H1 (cell line): ENCODE data around the gene GPSM3. TPM values are rescaled to one million over a fixed set of nuclear protein-coding genes. Genes with fewer than 3 reads are reported as not detected.
A peak's percentile ranks its signal among the peaks of the same experiment; 100 is the strongest.

ENCODE experiments used
- CTCF ChIA-PET: fragments of 300-600 bp; sonication (Branson Sonifier 250); formaldehyde crosslinking; loops from one replicate; lab custom pipeline; 2021; ENCODE audit not compliant: partially characterized antibody; lab: Charles Lee
- POLR2A ChIA-PET: fragments of 300-600 bp; sonication (Branson Sonifier 250); formaldehyde crosslinking; loops from one replicate; lab custom pipeline; 2021; ENCODE audit warnings: inconsistent platforms; ENCODE audit not compliant: partially characterized antibody; lab: Charles Lee
- DNase-seq, 2 experiments: peaks; one replicate each; pipeline versions ENCODE4 v3.0.0 to v3.0.0-alpha.2; 2010 to 2022; ENCODE audit warnings: low spot score in 2 of 2, low read depth in 1 of 2, mixed read lengths in 1 of 2
- FAIRE-seq: peaks from 2 replicates; lab custom pipeline; 2011; peaks lifted over from hg19 to GRCh38; lab: Jason Lieb, UNC
- H2AFZ ChIP-seq: 2 replicates; pipeline ENCODE4 v1.8.1; 2012; ENCODE audit warnings: low read length, inconsistent platforms
- H2AK5ac ChIP-seq: 2 replicates; pipeline ENCODE4 v1.6.1; 2013; ENCODE audit warnings: low read depth, low read length
- H2BK120ac ChIP-seq: replicated peaks from 2 replicates; pipeline ENCODE3; 2013; ENCODE audit warnings: low read depth, low read length, inconsistent platforms
- H2BK12ac ChIP-seq: 2 replicates; pipeline ENCODE4 v1.6.1; 2013; ENCODE audit warnings: low read depth, low read length
- H2BK15ac ChIP-seq: 2 replicates; pipeline ENCODE4 v1.6.1; 2013; ENCODE audit warnings: low read length
- H2BK20ac ChIP-seq: 2 replicates; pipeline ENCODE4 v1.6.1; 2013; ENCODE audit warnings: low read length
- H2BK5ac ChIP-seq: 2 replicates; pipeline ENCODE4 v1.6.1; 2013; ENCODE audit warnings: low read depth, low read length
- H3K14ac ChIP-seq: 2 replicates; pipeline ENCODE4 v1.6.1; 2013; ENCODE audit warnings: inconsistent platforms; ENCODE audit not compliant: insufficient read length
- H3K18ac ChIP-seq: 2 replicates; pipeline ENCODE4 v1.6.1; 2013; ENCODE audit warnings: low read length; ENCODE audit errors: extremely low read depth
- H3K23ac ChIP-seq: 2 replicates; pipeline ENCODE4 v1.6.1; 2013; ENCODE audit warnings: inconsistent platforms; ENCODE audit not compliant: insufficient read length
- H3K23me2 ChIP-seq: 2 replicates; pipeline ENCODE4 v1.6.1; 2013; ENCODE audit warnings: low read depth, low read length
- H3K27ac ChIP-seq: 2 replicates; pipeline ENCODE4 v1.6.1; 2011; ENCODE audit warnings: low read depth, low read length, inconsistent platforms
- H3K27me3 ChIP-seq, 4 experiments: replicated peaks in 1 of 4; 1 replicate in 1 of 4; 2 replicates in 3 of 4; pipeline versions ENCODE4 v1.6.1 to v1.8.1; 2011 to 2013; ENCODE audit warnings: low read length in 3 of 4, mild to moderate bottlenecking in 3 of 4, inconsistent platforms in 2 of 4, mixed read lengths in 2 of 4, moderate library complexity in 1 of 4; ENCODE audit not compliant: control insufficient read depth in 3 of 4, insufficient read depth in 3 of 4; ENCODE audit errors: extremely low read depth in 1 of 4
- H3K36me3 ChIP-seq, 4 experiments: 2 replicates each; pipeline versions ENCODE4 v1.6.1 to v1.8.1; 2011 to 2013; ENCODE audit warnings: mild to moderate bottlenecking in 4 of 4, low read length in 3 of 4, moderate library complexity in 2 of 4, control low read depth in 1 of 4, inconsistent platforms in 1 of 4; ENCODE audit not compliant: insufficient read depth in 4 of 4, control insufficient read depth in 2 of 4
- H3K4ac ChIP-seq: replicated peaks from 2 replicates; pipeline ENCODE3; 2013; ENCODE audit warnings: low read length, low read depth, mixed read lengths, inconsistent platforms; ENCODE audit not compliant: insufficient read length
- H3K4me1 ChIP-seq, 4 experiments: replicated peaks in 1 of 4; 1 replicate in 1 of 4; 2 replicates in 3 of 4; pipeline versions ENCODE4 v1.6.1 to v1.8.1; 2011 to 2013; ENCODE audit warnings: low read length in 3 of 4, inconsistent platforms in 2 of 4, mixed read lengths in 1 of 4; ENCODE audit not compliant: insufficient read depth in 4 of 4, control insufficient read depth in 3 of 4
- H3K4me2 ChIP-seq, 2 experiments: 2 replicates each; pipeline versions ENCODE4 v1.6.1 to v1.8.1; 2011 to 2013; ENCODE audit warnings: low read depth in 2 of 2, low read length in 2 of 2, control low read depth in 1 of 2, inconsistent platforms in 1 of 2, mild to moderate bottlenecking in 1 of 2; ENCODE audit not compliant: insufficient read depth in 1 of 2
- H3K4me3 ChIP-seq, 4 experiments: fragments of 200-600, 300-600 bp in 1 of 4; sonication (generic), shearing (Covaris generic), sonication (Bioruptor Twin) in 1 of 4; 2 replicates each; pipeline versions ENCODE4 v1.5.1 to v1.8.1; 2011 to 2016; ENCODE audit warnings: low read length in 4 of 4, low read depth in 3 of 4, control low read depth in 2 of 4, inconsistent platforms in 2 of 4, mild to moderate bottlenecking in 2 of 4, mixed read lengths in 1 of 4, moderate library complexity in 1 of 4; ENCODE audit not compliant: insufficient read depth in 2 of 4; ENCODE audit errors: extremely low read depth in 1 of 4
- H3K56ac ChIP-seq: replicated peaks from 2 replicates; pipeline ENCODE3; 2013; ENCODE audit warnings: low read depth, mild to moderate bottlenecking, mixed read lengths, low read length, inconsistent platforms; ENCODE audit not compliant: insufficient read length
- H3K79me1 ChIP-seq: 2 replicates; pipeline ENCODE4 v1.6.1; 2013; ENCODE audit warnings: low read depth, low read length, control low read depth
- H3K79me2 ChIP-seq, 2 experiments: 2 replicates each; pipeline versions ENCODE4 v1.6.1 to v1.8.1; 2012 to 2013; ENCODE audit warnings: low read length in 2 of 2, mild to moderate bottlenecking in 2 of 2, inconsistent platforms in 1 of 2; ENCODE audit not compliant: insufficient read depth in 2 of 2, control insufficient read depth in 1 of 2
- H3K9ac ChIP-seq, 4 experiments: replicated peaks in 1 of 4; 1 replicate in 1 of 4; 2 replicates in 3 of 4; pipeline versions ENCODE4 v1.6.1 to v1.8.1; 2011 to 2013; ENCODE audit warnings: low read depth in 3 of 4, low read length in 3 of 4, control low read depth in 2 of 4, mild to moderate bottlenecking in 2 of 4, moderate library complexity in 2 of 4, inconsistent platforms in 1 of 4; ENCODE audit errors: extremely low read depth in 1 of 4
- H3K9me3 ChIP-seq, 2 experiments: 2 replicates each; pipeline versions ENCODE4 v1.6.1 to v1.8.1; 2012 to 2013; ENCODE audit warnings: mild to moderate bottlenecking in 2 of 2, moderate library complexity in 2 of 2, control low read depth in 1 of 2, inconsistent platforms in 1 of 2, low read depth in 1 of 2, low read length in 1 of 2, mixed read lengths in 1 of 2; ENCODE audit not compliant: insufficient read depth in 2 of 2
- H4K20me1 ChIP-seq, 2 experiments: replicated peaks in 1 of 2; 2 replicates each; pipeline versions ENCODE3 to v1.8.1; 2011 to 2013; ENCODE audit warnings: inconsistent platforms in 2 of 2, low read length in 2 of 2, mild to moderate bottlenecking in 1 of 2; ENCODE audit not compliant: insufficient read depth in 2 of 2, control insufficient read depth in 1 of 2
- H4K5ac ChIP-seq: 2 replicates; pipeline ENCODE4 v1.6.1; 2013; ENCODE audit warnings: low read length, low read depth, mixed read lengths, inconsistent platforms; ENCODE audit not compliant: insufficient read length
- H4K8ac ChIP-seq: 2 replicates; pipeline ENCODE4 v1.8.0; 2013; ENCODE audit warnings: mild to moderate bottlenecking, moderate library complexity, low read length, inconsistent platforms; ENCODE audit not compliant: insufficient read depth; ENCODE audit errors: extremely low read depth
- H4K91ac ChIP-seq: replicated peaks from 2 replicates; pipeline ENCODE3; 2013; ENCODE audit warnings: low read length, mixed read lengths, inconsistent platforms; ENCODE audit not compliant: insufficient read length
- BCL11A ChIP-seq, 2 experiments: IDR thresholded peaks; one replicate each; pipeline ENCODE4 v1.6.1; 2011; ENCODE audit warnings: low read depth in 2 of 2, low read length in 2 of 2, mild to moderate bottlenecking in 2 of 2
- CREB1 ChIP-seq: IDR thresholded peaks from 2 replicates; pipeline ENCODE4 v1.6.1; 2012; ENCODE audit warnings: inconsistent platforms
- GABPA ChIP-seq: IDR thresholded peaks from 2 replicates; pipeline ENCODE4 v1.6.1; 2011; ENCODE audit warnings: mild to moderate bottlenecking, low read length, moderate library complexity, borderline replicate concordance; ENCODE audit not compliant: insufficient read depth
- JUN ChIP-seq: IDR thresholded peaks from 2 replicates; pipeline ENCODE4 v1.6.1; 2011; ENCODE audit warnings: low read depth, mild to moderate bottlenecking, improper control_type of control experiment, low read length
- JUND ChIP-seq: IDR thresholded peaks from 2 replicates; pipeline ENCODE4 v1.6.1; 2011; ENCODE audit warnings: mild to moderate bottlenecking, improper control_type of control experiment, low read length
- KDM1A ChIP-seq: fragments of 200-600, 300-600 bp; sonication (generic); IDR thresholded peaks from 2 replicates; pipeline ENCODE4 v1.7.1; 2016; ENCODE audit warnings: mild to moderate bottlenecking, low read length, borderline replicate concordance
- KDM5A ChIP-seq: fragments of 200-600 bp; IDR thresholded peaks from 2 replicates; pipeline ENCODE4 v1.7.1; 2012; ENCODE audit warnings: mild to moderate bottlenecking, low read length, inconsistent platforms, mixed read lengths
- NANOG ChIP-seq: IDR thresholded peaks from 2 replicates; pipeline ENCODE4 v1.6.1; 2011; ENCODE audit warnings: low read length, low read depth, mild to moderate bottlenecking, inconsistent platforms; ENCODE audit not compliant: insufficient read depth, poor library complexity, severe bottlenecking
- POLR2A ChIP-seq, 2 experiments: IDR thresholded peaks; 1 replicate in 1 of 2; 2 replicates in 1 of 2; pipeline ENCODE4 v1.6.1; 2011; ENCODE audit warnings: low read depth in 2 of 2, low read length in 2 of 2, mild to moderate bottlenecking in 2 of 2; ENCODE audit errors: control extremely low read depth in 1 of 2
- RXRA ChIP-seq: IDR thresholded peaks from 2 replicates; pipeline ENCODE4 v1.6.1; 2011; ENCODE audit warnings: low read depth, mild to moderate bottlenecking, low read length, moderate library complexity; ENCODE audit not compliant: insufficient read depth
- SIX5 ChIP-seq: IDR thresholded peaks from 2 replicates; pipeline ENCODE4 v1.6.1; 2011; ENCODE audit warnings: mild to moderate bottlenecking, low read depth, low read length
- SP1 ChIP-seq: IDR thresholded peaks from 2 replicates; pipeline ENCODE4 v1.6.1; 2011; ENCODE audit warnings: low read depth, low read length
- TAF1 ChIP-seq: IDR thresholded peaks from 2 replicates; pipeline ENCODE4 v1.6.1; 2011; ENCODE audit warnings: mild to moderate bottlenecking, low read depth, low read length
- TEAD4 ChIP-seq: IDR thresholded peaks from 2 replicates; pipeline ENCODE4 v1.6.1; 2012; ENCODE audit warnings: low read depth, low read length, inconsistent platforms, mixed read lengths
- YY1 ChIP-seq: IDR thresholded peaks from 2 replicates; pipeline ENCODE4 v1.6.1; 2011; ENCODE audit warnings: low read depth, mild to moderate bottlenecking, low read length
- WGBS, 2 experiments: shearing (Covaris generic) in 1 of 2; methylation state at CpG; one replicate each; pipeline versions ENCODE4 v1.1.6 to v1.1.7; 2013 to 2015; ENCODE audit warnings: low lambda C conversion rate in 2 of 2, mixed read lengths in 2 of 2, inconsistent platforms in 1 of 2, low coverage in 1 of 2, missing lambda C conversion rate in 1 of 2; ENCODE audit not compliant: insufficient replicate concordance in 2 of 2, insufficient coverage in 1 of 2, insufficient read length in 1 of 2; ENCODE audit errors: extremely low coverage in 1 of 2, missing lambda C conversion rate in 1 of 2; 5-methylcytosine and 5-hydroxymethylcytosine counted together
- polyA plus RNA-seq, 7 experiments: library from polyadenylated mRNA; depleted of rRNA in 3 of 7; stranded (reverse) in 5 of 7; unstranded in 2 of 7; fragments of >200 nt in 5 of 7; fragments of 200-250 nt in 2 of 7; gene quantifications; 1 replicate in 5 of 7; 2 replicates in 1 of 7; 4 replicates in 1 of 7; pipeline versions ENCODE4 v1.2.1 to v1.2.3, GENCODE V29; 2011 to 2013; ENCODE audit warnings: missing spikeins in 2 of 7, mixed read lengths in 2 of 7
- total RNA-seq: library from RNA; stranded (reverse); fragmentation: NEBNext Ultra II Directional; extraction: Animal tissue kit (Norgen Biotek cat#: 25700); gene quantifications from 2 replicates; pipeline ENCODE4 v1.2.1, GENCODE V29; 2021

Gene GPSM3
- total and polyA plus RNA-seq, 2 of the 8 experiments (the other 6 are each of a cell fraction or from before 2014, with no cell fraction given): 6.6 to 9.8 TPM

DNA sequence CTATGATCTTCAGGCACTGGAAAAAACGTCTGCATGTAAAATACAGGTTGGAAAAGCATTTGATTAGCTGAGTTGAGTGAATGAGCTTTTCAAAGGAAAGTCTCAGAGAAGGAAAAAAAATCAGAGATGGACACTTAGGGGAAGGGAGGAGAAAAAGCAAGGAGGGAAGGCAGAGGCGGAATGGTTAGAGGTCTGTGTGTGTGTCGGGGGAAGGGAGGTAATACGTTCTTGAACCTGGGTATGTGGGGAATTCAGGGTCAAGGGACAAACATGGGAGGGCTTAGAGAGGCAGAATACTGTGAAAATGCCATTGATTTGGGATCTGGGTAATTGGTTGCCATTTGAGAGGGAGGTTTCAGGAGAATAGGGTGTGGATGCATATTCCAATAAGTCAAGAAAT, 45.8 kb downstream of the GPSM3 start:
- no peak overlapping the region for H3K23ac ChIP-seq
- no peaks in the 10 kb centered on the region for H3K79me2 ChIP-seq
- H3K4me3 ChIP-seq: no peak overlapping the region
- no peak overlapping the region for H2BK20ac ChIP-seq
- POLR2A ChIA-PET: interaction anchor here (1.0 to 9.2 kb wide), 6 partner anchors 8 to 30 kb away, joined by 3 to 70 read pairs (median 6); partner anchors contain the start of genes ATF6B and FKBPL
- H2AK5ac ChIP-seq: no peak overlapping the region
- peaks cover 10 to 26% (median 11%) of the 10 kb centered on the region in 4 experiments for H3K4me1 ChIP-seq
- H2BK5ac ChIP-seq: no peak overlapping the region
- H3K36me3 ChIP-seq: no peaks in the 10 kb centered on the region
- no peak for DNase-seq
- no peak overlapping the region for H4K8ac ChIP-seq
- H4K20me1 ChIP-seq: no peaks in the 10 kb centered on the region
- H3K18ac ChIP-seq: 0 out of 2 replicates have a peak overlapping the region, but pooled peaks have one; percentile 0
- no peaks in the 10 kb centered on the region for H3K79me1 ChIP-seq
- no peak overlapping the region for H4K5ac ChIP-seq
- peaks cover 3 to 27% (median 25%) of the 10 kb centered on the region in 4 experiments for H3K27me3 ChIP-seq
- no peak overlapping the region for H3K27ac ChIP-seq
- no peak overlapping the region for H2BK15ac ChIP-seq
- no peak overlapping the region for H2BK120ac ChIP-seq
- CTCF ChIA-PET: interaction anchor here (1.6 to 1.9 kb wide), 2 partner anchors 28 to 31 kb away, joined by 3 to 5 read pairs; no protein-coding TSS in a partner anchor
- peak overlapping the region; percentile 18 to 27; a peak in 1 of 4 replicates for H3K4me2 ChIP-seq
- FAIRE-seq: peak; percentile 86
- peaks cover 7% of the 10 kb centered on the region; the same call in 1 of the 2 replicates for H3K23me2 ChIP-seq
- H3K4ac ChIP-seq: no peak overlapping the region
- no peaks in the 10 kb centered on the region for H3K9me3 ChIP-seq
- 0 out of 2 replicates have a peak overlapping the region, but pooled peaks have one; percentile 2 for H2AFZ ChIP-seq
- H3K14ac ChIP-seq: no peak overlapping the region
- 30% methylated on average over 4 of the region's 4 CpGs; no CpG with 5 or more reads in 1 of the 2 experiments for WGBS, 2 experiments
- H4K91ac ChIP-seq: no peak overlapping the region
- no peak overlapping the region for H3K56ac ChIP-seq
- 0 out of 2 replicates have a peak overlapping the region, but pooled peaks have one; percentile 0 for H2BK12ac ChIP-seq
- H3K9ac ChIP-seq: no peak overlapping the region
- TF ChIP-seq KDM1A (no peak), RXRA (no peak), TEAD4 (peak; percentile 71), POLR2A (IDR thresholded peaks at IDR 0.05; ENCODE audit: control extremely low read depth in 1 of 2, low read depth in 2 of 2, low read length in 2 of 2) (no peak), BCL11A (IDR thresholded peaks at IDR 0.05; ENCODE audit: low read depth in 2 of 2, low read length in 2 of 2) (no peak), KDM5A (no peak), SIX5 (no peak), JUND (no peak), TAF1 (0 out of 2 replicates have a peak, but pooled peaks have one; percentile 17), NANOG (no peak), GABPA (no peak), YY1 (0 out of 2 replicates have a peak, but pooled peaks have one; percentile 45), JUN (no peak), SP1 (peak; percentile 74; the same call in 1 of the 2 replicates), CREB1 (no peak)
